Measurements from ENCODE around the gene C20orf141.

- TF ChIP-seq GATA2 (IDR thresholded peaks at IDR 0.05; ENCODE audit: low read depth, low read length) = no peak
- no peak for TF ChIP-seq GATA3 (IDR thresholded peaks at IDR 0.05; ENCODE audit: low read depth, low read length)
These were observed 15.5 kb upstream of the C20orf141 start for GRCh38 chr20:2799271-2799670.

Measured in SH-SY5Y (cell line).